H9 (cell line): ENCODE measurements around the gene PLXND1. TPM values are rescaled to one million over a fixed set of nuclear protein-coding genes. Genes with fewer than 3 reads are reported as not detected.
A peak's percentile ranks its signal among the peaks of the same experiment; 100 is the strongest.

Experiments used
- DNase-seq: peaks from one replicate; pipeline ENCODE4 v3.0.0-alpha.2; 2017
- H2AFZ ChIP-seq: one replicate; pipeline ENCODE4 v1.6.1; 2013; ENCODE audit warnings: mild to moderate bottlenecking, low read length, control low read depth, moderate library complexity
- H2AK5ac ChIP-seq: 2 replicates; pipeline ENCODE4 v1.6.1; 2013; ENCODE audit warnings: low read length, control low read depth, mixed read lengths; ENCODE audit not compliant: insufficient read length
- H2BK120ac ChIP-seq: one replicate; pipeline ENCODE4 v1.6.1; 2013; ENCODE audit warnings: low read depth, mild to moderate bottlenecking, low read length, control low read depth, inconsistent platforms; ENCODE audit not compliant: poor library complexity, severe bottlenecking
- H2BK12ac ChIP-seq: 2 replicates; pipeline ENCODE4 v1.6.1; 2013; ENCODE audit warnings: low read length, control low read depth, mixed read lengths, low read depth; ENCODE audit not compliant: insufficient read length
- H2BK15ac ChIP-seq: 2 replicates; pipeline ENCODE4 v1.6.1; 2013; ENCODE audit warnings: low read depth, low read length, control low read depth
- H2BK20ac ChIP-seq: one replicate; pipeline ENCODE4 v1.6.1; 2013; ENCODE audit warnings: low read depth, mild to moderate bottlenecking, low read length, control low read depth, inconsistent platforms; ENCODE audit not compliant: poor library complexity, severe bottlenecking
- H2BK5ac ChIP-seq: 2 replicates; pipeline ENCODE4 v1.6.1; 2013; ENCODE audit warnings: low read length, control low read depth, mixed read lengths; ENCODE audit not compliant: insufficient read length
- H3K14ac ChIP-seq: 2 replicates; pipeline ENCODE4 v1.6.1; 2013; ENCODE audit warnings: low read length, control low read depth; ENCODE audit not compliant: insufficient read depth
- H3K18ac ChIP-seq: 2 replicates; pipeline ENCODE4 v1.6.1; 2013; ENCODE audit warnings: low read depth, mild to moderate bottlenecking, mixed read lengths, low read length, control low read depth; ENCODE audit not compliant: insufficient read length
- H3K23ac ChIP-seq: 2 replicates; pipeline ENCODE4 v1.6.1; 2013; ENCODE audit warnings: low read length, control low read depth, mixed read lengths, low read depth; ENCODE audit not compliant: insufficient read length
- H3K23me2 ChIP-seq: 2 replicates; pipeline ENCODE4 v1.6.1; 2013; ENCODE audit warnings: low read depth, mild to moderate bottlenecking, mixed read lengths, low read length, control low read depth; ENCODE audit not compliant: insufficient read length, poor library complexity, severe bottlenecking
- H3K27ac ChIP-seq: 2 replicates; pipeline ENCODE4 v1.5.1; 2013; ENCODE audit warnings: low read length, control low read depth, mixed read lengths, low read depth; ENCODE audit not compliant: insufficient read length
- H3K27me3 ChIP-seq: 2 replicates; pipeline ENCODE4 v1.6.1; 2013; ENCODE audit warnings: low read length, control low read depth, inconsistent platforms; ENCODE audit not compliant: insufficient read depth
- H3K4ac ChIP-seq: 2 replicates; pipeline ENCODE4 v1.6.1; 2013; ENCODE audit warnings: low read depth, mild to moderate bottlenecking, control low read depth, inconsistent platforms, low read length, moderate library complexity
- H3K4me1 ChIP-seq: 2 replicates; pipeline ENCODE4 v1.6.1; 2013; ENCODE audit warnings: low read length, control low read depth, inconsistent platforms; ENCODE audit not compliant: insufficient read depth
- H3K4me2 ChIP-seq: 2 replicates; pipeline ENCODE4 v1.6.1; 2013; ENCODE audit warnings: low read length, control low read depth, mixed read lengths; ENCODE audit not compliant: insufficient read length, insufficient read depth
- H3K56ac ChIP-seq: 2 replicates; pipeline ENCODE4 v1.6.1; 2013; ENCODE audit warnings: low read depth, mild to moderate bottlenecking, mixed read lengths, low read length, control low read depth; ENCODE audit not compliant: insufficient read length
- H3K79me1 ChIP-seq: 2 replicates; pipeline ENCODE4 v1.6.1; 2013; ENCODE audit warnings: low read depth, mild to moderate bottlenecking, moderate library complexity, low read length, control low read depth, inconsistent platforms; ENCODE audit not compliant: insufficient read depth, poor library complexity, severe bottlenecking
- H3K79me2 ChIP-seq: 2 replicates; pipeline ENCODE4 v1.6.1; 2013; ENCODE audit warnings: low read length, control low read depth, inconsistent platforms; ENCODE audit not compliant: insufficient read depth
- H3K9ac ChIP-seq: 2 replicates; pipeline ENCODE4 v1.6.1; 2013; ENCODE audit warnings: low read length, control low read depth, mixed read lengths; ENCODE audit not compliant: insufficient read length; ENCODE audit errors: extremely low read depth
- H3K9me3 ChIP-seq: one replicate; pipeline ENCODE4 v1.6.1; 2013; ENCODE audit warnings: low read depth, low read length, inconsistent platforms; ENCODE audit not compliant: control insufficient read depth
- H3T11ph ChIP-seq: one replicate; pipeline ENCODE4 v1.6.1; 2013; ENCODE audit warnings: mild to moderate bottlenecking, low read length, control low read depth, inconsistent platforms
- H4K20me1 ChIP-seq: one replicate; pipeline ENCODE4 v1.6.1; 2013; ENCODE audit not compliant: control insufficient read depth, insufficient read length, insufficient read depth
- H4K5ac ChIP-seq: 2 replicates; pipeline ENCODE4 v1.6.1; 2013; ENCODE audit warnings: low read depth, mild to moderate bottlenecking, mixed read lengths, low read length, control low read depth; ENCODE audit not compliant: insufficient read length
- H4K8ac ChIP-seq: replicated peaks from 2 replicates; pipeline ENCODE4 v1.6.1; 2013; ENCODE audit warnings: low read length, control low read depth, mixed read lengths, low read depth; ENCODE audit not compliant: insufficient read length
- H4K91ac ChIP-seq: 2 replicates; pipeline ENCODE4 v1.6.1; 2013; ENCODE audit warnings: low read depth, mild to moderate bottlenecking, moderate library complexity, mixed read lengths, low read length, control low read depth; ENCODE audit not compliant: insufficient read length
- H3K27ac Mint-ChIP-seq, 3 experiments: 2 replicates in 2 of 3; 3 replicates in 1 of 3; pipeline ENCODE4 v1.8.0; 2020 to 2021; ENCODE audit warnings: mixed read lengths in 3 of 3, mild to moderate bottlenecking in 1 of 3, moderate library complexity in 1 of 3
- H3K27me3 Mint-ChIP-seq: 2 replicates; pipeline ENCODE4 v1.8.0; 2021; ENCODE audit warnings: low read depth, mild to moderate bottlenecking, moderate library complexity, mixed read lengths
- H3K36me3 Mint-ChIP-seq, 3 experiments: 2 replicates in 2 of 3; 3 replicates in 1 of 3; pipeline ENCODE4 v1.8.0; 2020 to 2021; ENCODE audit warnings: low read depth in 3 of 3, mixed read lengths in 3 of 3; ENCODE audit not compliant: insufficient read depth in 1 of 3
- H3K4me1 Mint-ChIP-seq, 2 experiments: 2 replicates each; pipeline ENCODE4 v1.8.0; 2020; ENCODE audit warnings: mixed read lengths in 2 of 2
- H3K4me3 Mint-ChIP-seq, 2 experiments: 2 replicates in 1 of 2; 3 replicates in 1 of 2; pipeline ENCODE4 v1.8.0; 2020 to 2021; ENCODE audit warnings: mild to moderate bottlenecking in 2 of 2, mixed read lengths in 2 of 2, moderate library complexity in 1 of 2
- H3K9me3 Mint-ChIP-seq, 2 experiments: 2 replicates in 1 of 2; 3 replicates in 1 of 2; pipeline ENCODE4 v1.8.0; 2020; ENCODE audit warnings: mild to moderate bottlenecking in 2 of 2, mixed read lengths in 2 of 2, moderate library complexity in 1 of 2
- WGBS: extraction: QIAGEN DNeasy Blood & Tissue Kit; methylation state at CpG from one replicate; pipeline ENCODE4 v1.1.7; 2013; ENCODE audit warnings: missing lambda C conversion rate, low lambda C conversion rate, mixed read lengths; ENCODE audit not compliant: insufficient read length; ENCODE audit errors: extremely low coverage; 5-methylcytosine and 5-hydroxymethylcytosine counted together
- total RNA-seq: library from RNA; stranded (reverse); gene quantifications from 2 replicates; pipeline ENCODE4 v1.2.1, GENCODE V29; 2021
- TF ChIP-seq, protein P1 (sequence below): fragments of 200-600 bp; sonication (generic); conservative IDR thresholded peaks from 3 replicates; pipeline ENCODE4 v1.8.0; 2021; ENCODE audit warnings: antibody characterized with exemption, mild to moderate bottlenecking

Gene PLXND1
- total RNA-seq, 1 experiment from 2014 or later: 50.9 TPM

DNA sequence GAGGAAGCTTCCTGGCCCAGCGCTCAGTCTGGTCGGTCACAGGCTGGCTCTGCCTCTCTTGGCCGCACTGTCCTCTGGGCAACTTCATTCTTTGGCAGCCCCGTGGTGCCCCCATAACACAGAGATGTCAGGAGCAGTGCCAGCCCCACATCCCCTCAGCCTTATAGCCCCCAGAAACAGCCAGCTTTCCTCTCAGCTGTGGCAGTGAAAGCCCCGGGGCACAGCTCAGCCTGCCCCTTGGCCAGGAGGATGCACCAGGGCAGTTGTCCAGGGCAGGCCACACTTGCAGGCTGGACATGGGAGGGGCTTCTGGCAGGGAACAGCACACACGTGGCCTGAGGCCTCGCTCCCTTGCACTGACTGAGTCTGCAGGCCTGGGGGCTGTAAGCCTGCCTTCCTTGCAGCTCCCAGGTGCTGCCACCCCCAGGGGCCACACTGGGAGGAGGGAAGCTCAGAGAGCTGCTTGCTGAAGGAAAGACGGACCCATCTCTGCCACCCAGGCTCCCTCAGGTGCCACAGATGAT, 88.4 kb downstream of the PLXND1 start:
- Histone ChIP-seq H2BK120ac (no peak overlapping the region), H2BK15ac (no peak overlapping the region), H3K4me2 (no peak overlapping the region), H3K56ac (no peak overlapping the region), H3K14ac (no peak overlapping the region), H3K4me1 (no peaks in the 10 kb centered on the region), H3K9me3 (no peaks in the 10 kb centered on the region), H2AK5ac (no peak overlapping the region), H3K79me1 (no peaks in the 10 kb centered on the region), H3T11ph (no peak overlapping the region), H2BK12ac (no peak overlapping the region), H3K4ac (no peak overlapping the region), H3K23ac (no peak overlapping the region), H2BK20ac (no peak overlapping the region), H3K9ac (no peak overlapping the region), H3K27me3 (no peaks in the 10 kb centered on the region; the same call in 1 of the 2 replicates), H3K79me2 (no peaks in the 10 kb centered on the region), H2AFZ (no peak overlapping the region), H4K8ac (no peak overlapping the region), H3K27ac (no peak overlapping the region), H4K5ac (no peak overlapping the region), H2BK5ac (no peak overlapping the region), H4K91ac (no peak overlapping the region), H3K23me2 (no peaks in the 10 kb centered on the region), H3K18ac (no peak overlapping the region), H4K20me1 (no peaks in the 10 kb centered on the region)
- no peak for DNase-seq
- H3K27me3 Mint-ChIP-seq: no peaks in the 10 kb centered on the region
- H3K36me3 Mint-ChIP-seq: peaks cover 7 to 16% (median 10%) of the 10 kb centered on the region in 3 experiments
- TF ChIP-seq, protein P1, sequence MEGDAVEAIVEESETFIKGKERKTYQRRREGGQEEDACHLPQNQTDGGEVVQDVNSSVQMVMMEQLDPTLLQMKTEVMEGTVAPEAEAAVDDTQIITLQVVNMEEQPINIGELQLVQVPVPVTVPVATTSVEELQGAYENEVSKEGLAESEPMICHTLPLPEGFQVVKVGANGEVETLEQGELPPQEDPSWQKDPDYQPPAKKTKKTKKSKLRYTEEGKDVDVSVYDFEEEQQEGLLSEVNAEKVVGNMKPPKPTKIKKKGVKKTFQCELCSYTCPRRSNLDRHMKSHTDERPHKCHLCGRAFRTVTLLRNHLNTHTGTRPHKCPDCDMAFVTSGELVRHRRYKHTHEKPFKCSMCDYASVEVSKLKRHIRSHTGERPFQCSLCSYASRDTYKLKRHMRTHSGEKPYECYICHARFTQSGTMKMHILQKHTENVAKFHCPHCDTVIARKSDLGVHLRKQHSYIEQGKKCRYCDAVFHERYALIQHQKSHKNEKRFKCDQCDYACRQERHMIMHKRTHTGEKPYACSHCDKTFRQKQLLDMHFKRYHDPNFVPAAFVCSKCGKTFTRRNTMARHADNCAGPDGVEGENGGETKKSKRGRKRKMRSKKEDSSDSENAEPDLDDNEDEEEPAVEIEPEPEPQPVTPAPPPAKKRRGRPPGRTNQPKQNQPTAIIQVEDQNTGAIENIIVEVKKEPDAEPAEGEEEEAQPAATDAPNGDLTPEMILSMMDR: no peak
- no peak overlapping the region for H3K4me3 Mint-ChIP-seq
- no CpG with 5 or more reads among the region's 8 CpGs for WGBS
- H3K27ac Mint-ChIP-seq: peak overlapping the region in 2 of 3 experiments; percentile 14 to 35; a peak in 1 of 7 replicates
- H3K4me1 Mint-ChIP-seq: peaks cover 4 to 6% of the 10 kb centered on the region in 2 experiments; a peak in 3 of 4 replicates
- H3K9me3 Mint-ChIP-seq: no peaks in the 10 kb centered on the region
